Dendritic cell treated with granulocyte-macrophage colony-stimulating factor and Interleukin-4, amounts not matched to agents 40 ng/mL and 50 ng/mL, for 4 days (primary cell): ENCODE data around the gene LY9.
A peak's percentile ranks its signal among the peaks of the same experiment; 100 is the strongest.

Experiments
- H3K27ac Mint-ChIP-seq: one replicate; pipeline ENCODE4 v1.8.0; 2022; ENCODE audit warnings: mild to moderate bottlenecking, mixed read lengths
- H3K27me3 Mint-ChIP-seq: one replicate; pipeline ENCODE4 v1.8.0; 2022; ENCODE audit warnings: mild to moderate bottlenecking, mixed read lengths
- H3K36me3 Mint-ChIP-seq: one replicate; pipeline ENCODE4 v1.8.0; 2022; ENCODE audit warnings: low read depth, mixed read lengths
- H3K4me1 Mint-ChIP-seq: one replicate; pipeline ENCODE4 v1.8.0; 2022; ENCODE audit warnings: low read depth, mixed read lengths
- H3K4me3 Mint-ChIP-seq: one replicate; pipeline ENCODE4 v1.8.0; 2022; ENCODE audit warnings: mild to moderate bottlenecking, moderate library complexity, mixed read lengths
- H3K9me3 Mint-ChIP-seq: one replicate; pipeline ENCODE4 v1.8.0; 2022; ENCODE audit warnings: mixed read lengths
- intact Hi-C: fragments of 100-400 bp; cut with micrococcal nuclease; formaldehyde crosslinking; loops from one replicate; pipeline ENCODE4 v1.15.0; 2022

Gene LY9

GRCh38 chr1:160844447-160845232 is 48.7 kb downstream of the LY9 start:
- no peaks in the 10 kb centered on the region for H3K36me3 Mint-ChIP-seq
- peaks cover 15% of the 10 kb centered on the region for H3K4me1 Mint-ChIP-seq
- no peak overlapping the region for H3K27ac Mint-ChIP-seq
- intact Hi-C loops: no loop called here
- H3K4me3 Mint-ChIP-seq: no peak overlapping the region
- H3K27me3 Mint-ChIP-seq: no peaks in the 10 kb centered on the region
- H3K9me3 Mint-ChIP-seq: no peaks in the 10 kb centered on the region

GRCh38 chr1:160846281-160846680 is 50.3 kb downstream of the LY9 start:
- Mint-ChIP-seq H3K4me3 (no peak overlapping the region), H3K27ac (no peak overlapping the region), H3K9me3 (no peaks in the 10 kb centered on the region), H3K27me3 (no peaks in the 10 kb centered on the region), H3K4me1 (peaks cover 11% of the 10 kb centered on the region), H3K36me3 (no peaks in the 10 kb centered on the region)
- intact Hi-C loops: no loop called here

DNA sequence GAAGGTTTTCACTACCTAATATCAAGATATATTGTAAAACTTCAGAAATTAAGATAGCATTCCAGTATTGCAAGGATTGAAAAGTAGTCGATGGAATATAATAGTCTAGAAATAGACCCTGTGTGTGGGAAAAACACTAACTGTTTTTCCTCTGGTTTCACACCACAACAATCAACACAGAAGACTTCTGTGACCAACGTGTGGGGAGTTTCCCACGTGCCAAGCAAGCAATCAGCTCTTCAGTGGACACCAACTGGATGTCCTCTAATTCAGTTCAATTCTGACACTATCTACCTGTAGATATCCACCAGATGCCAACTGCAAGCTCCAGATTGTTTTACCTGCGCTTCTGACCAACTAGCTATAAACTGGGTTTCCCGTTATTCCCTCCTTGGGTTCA is 54.6 kb downstream of the LY9 start:
- H3K36me3 Mint-ChIP-seq: no peaks in the 10 kb centered on the region
- H3K9me3 Mint-ChIP-seq: no peaks in the 10 kb centered on the region
- H3K4me1 Mint-ChIP-seq: no peaks in the 10 kb centered on the region
- H3K27ac Mint-ChIP-seq: no peak overlapping the region
- no peak overlapping the region for H3K4me3 Mint-ChIP-seq
- H3K27me3 Mint-ChIP-seq: no peaks in the 10 kb centered on the region
- intact Hi-C loops: no loop called here

- Mint-ChIP-seq H3K36me3 (no peaks in the 10 kb centered on the region), H3K4me1 (no peaks in the 10 kb centered on the region), H3K27me3 (no peaks in the 10 kb centered on the region), H3K27ac (no peak overlapping the region), H3K9me3 (no peaks in the 10 kb centered on the region), H3K4me3 (no peak overlapping the region)
- intact Hi-C loops: no loop called here
Observed at GRCh38 chr1:160850993-160851392, 55.0 kb downstream of the LY9 start.

GRCh38 chr1:160853014-160853413 is 57.0 kb downstream of the LY9 start:
- Mint-ChIP-seq H3K27me3 (no peaks in the 10 kb centered on the region), H3K4me3 (no peak overlapping the region), H3K36me3 (no peaks in the 10 kb centered on the region), H3K27ac (no peak overlapping the region), H3K4me1 (peaks cover 2% of the 10 kb centered on the region), H3K9me3 (no peaks in the 10 kb centered on the region)
- intact Hi-C loops: no loop called here

- no peaks in the 10 kb centered on the region for H3K36me3 Mint-ChIP-seq
- no peaks in the 10 kb centered on the region for H3K9me3 Mint-ChIP-seq
- no peaks in the 10 kb centered on the region for H3K27me3 Mint-ChIP-seq
- intact Hi-C loops: no loop called here
- H3K4me3 Mint-ChIP-seq: no peak overlapping the region
- H3K27ac Mint-ChIP-seq: no peak overlapping the region
- H3K4me1 Mint-ChIP-seq: peaks cover 9% of the 10 kb centered on the region
Observed at GRCh38 chr1:160853754-160854153, 57.8 kb downstream of the LY9 start.

GRCh38 chr1:160855181-160855981 is 59.4 kb downstream of the LY9 start:
- no peaks in the 10 kb centered on the region for H3K27me3 Mint-ChIP-seq
- no peak overlapping the region for H3K27ac Mint-ChIP-seq
- no peaks in the 10 kb centered on the region for H3K36me3 Mint-ChIP-seq
- no peaks in the 10 kb centered on the region for H3K9me3 Mint-ChIP-seq
- no peak overlapping the region for H3K4me3 Mint-ChIP-seq
- H3K4me1 Mint-ChIP-seq: peaks cover 15% of the 10 kb centered on the region
- intact Hi-C loops: no loop called here

DNA sequence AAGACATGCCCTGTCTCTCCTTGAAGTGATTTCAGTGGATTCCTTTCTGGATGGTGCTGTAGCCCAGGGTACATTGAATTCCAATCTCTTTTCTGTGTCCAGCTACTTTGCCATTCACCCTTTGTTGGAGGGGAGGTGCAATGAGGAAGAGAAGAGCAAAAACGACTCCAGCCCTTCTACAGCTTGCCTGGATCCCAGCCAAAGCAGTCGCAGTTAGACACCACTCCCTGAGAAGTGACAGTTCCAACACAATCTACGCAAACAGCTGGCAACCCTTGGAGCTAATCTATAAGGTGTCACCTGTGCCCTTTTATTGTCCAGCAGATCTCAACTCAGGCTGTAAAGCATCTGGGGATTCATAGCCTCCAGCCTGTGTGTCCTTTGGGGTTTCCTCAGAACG is 62.1 kb downstream of the LY9 start:
- no peak overlapping the region for H3K4me3 Mint-ChIP-seq
- peak overlapping the region; percentile 6 for H3K27ac Mint-ChIP-seq
- no peaks in the 10 kb centered on the region for H3K27me3 Mint-ChIP-seq
- peaks cover 39% of the 10 kb centered on the region for H3K4me1 Mint-ChIP-seq
- H3K9me3 Mint-ChIP-seq: no peaks in the 10 kb centered on the region
- H3K36me3 Mint-ChIP-seq: no peaks in the 10 kb centered on the region
- intact Hi-C loops: no loop called here

- Mint-ChIP-seq H3K27me3 (no peaks in the 10 kb centered on the region), H3K4me1 (peaks cover 43% of the 10 kb centered on the region), H3K36me3 (no peaks in the 10 kb centered on the region), H3K27ac (peak overlapping the region; percentile 6), H3K4me3 (no peak overlapping the region), H3K9me3 (no peaks in the 10 kb centered on the region)
- intact Hi-C loops: no loop called here
Observed at GRCh38 chr1:160858507-160858906, 62.5 kb downstream of the LY9 start.

DNA sequence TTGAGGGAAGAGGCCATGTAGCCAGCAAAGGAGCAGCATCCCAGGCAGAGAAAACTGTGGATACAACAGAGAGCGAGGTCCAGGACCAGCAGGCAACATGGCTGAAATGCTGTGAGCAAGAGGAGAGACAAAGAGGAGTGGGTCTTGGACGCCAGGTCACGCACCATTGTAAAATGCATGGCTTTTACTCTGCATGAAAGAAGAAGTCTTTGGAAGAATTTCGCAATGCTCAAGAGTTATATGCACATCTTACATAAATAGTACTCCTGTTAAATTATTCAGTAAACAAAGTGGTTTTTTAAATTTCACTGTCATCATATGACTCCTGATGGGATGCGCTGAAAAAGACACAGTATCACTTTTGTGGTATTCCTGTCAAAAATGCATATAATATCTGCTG is 63.2 kb downstream of the LY9 start:
- Mint-ChIP-seq H3K27ac (peak overlapping the region; percentile 6), H3K4me1 (peaks cover 49% of the 10 kb centered on the region), H3K36me3 (no peaks in the 10 kb centered on the region), H3K27me3 (no peaks in the 10 kb centered on the region), H3K9me3 (no peaks in the 10 kb centered on the region), H3K4me3 (no peak overlapping the region)
- intact Hi-C loops: no loop called here

DNA sequence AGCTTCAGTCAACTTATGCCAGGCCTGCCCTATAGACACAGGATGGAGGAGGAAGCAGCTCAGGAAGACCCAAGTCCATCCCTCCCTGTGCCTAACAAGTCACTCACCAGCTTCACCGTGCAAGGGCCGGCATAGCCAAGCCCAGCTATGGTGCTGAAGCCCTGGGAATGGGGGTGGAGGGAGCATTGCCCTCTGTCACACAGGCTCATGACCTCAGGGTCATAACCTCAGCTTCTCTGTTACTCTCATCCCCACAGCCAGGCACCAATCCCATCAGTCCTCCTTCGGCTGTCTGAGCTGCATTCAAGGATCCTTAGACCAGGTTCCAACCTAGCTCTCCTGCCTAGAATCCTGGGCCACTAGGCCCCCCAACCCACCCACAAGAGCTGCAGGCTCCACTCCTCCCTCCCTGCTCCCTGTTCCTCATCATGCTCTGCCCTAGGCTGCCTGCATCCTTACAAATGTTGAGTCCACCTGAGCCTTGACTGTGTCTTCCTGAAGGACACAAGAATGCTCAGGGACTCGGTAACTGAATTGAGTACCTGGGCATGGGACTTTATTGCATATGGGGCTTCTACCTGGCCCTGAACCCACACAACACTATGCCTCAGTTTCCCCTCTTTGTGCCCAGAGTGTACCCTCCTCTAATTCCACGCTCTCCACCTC is 65.0 kb downstream of the LY9 start:
- Mint-ChIP-seq H3K27ac (no peak overlapping the region), H3K36me3 (no peaks in the 10 kb centered on the region), H3K9me3 (no peaks in the 10 kb centered on the region), H3K4me1 (peaks cover 49% of the 10 kb centered on the region), H3K4me3 (no peak overlapping the region), H3K27me3 (no peaks in the 10 kb centered on the region)
- intact Hi-C loops: no loop called here

DNA sequence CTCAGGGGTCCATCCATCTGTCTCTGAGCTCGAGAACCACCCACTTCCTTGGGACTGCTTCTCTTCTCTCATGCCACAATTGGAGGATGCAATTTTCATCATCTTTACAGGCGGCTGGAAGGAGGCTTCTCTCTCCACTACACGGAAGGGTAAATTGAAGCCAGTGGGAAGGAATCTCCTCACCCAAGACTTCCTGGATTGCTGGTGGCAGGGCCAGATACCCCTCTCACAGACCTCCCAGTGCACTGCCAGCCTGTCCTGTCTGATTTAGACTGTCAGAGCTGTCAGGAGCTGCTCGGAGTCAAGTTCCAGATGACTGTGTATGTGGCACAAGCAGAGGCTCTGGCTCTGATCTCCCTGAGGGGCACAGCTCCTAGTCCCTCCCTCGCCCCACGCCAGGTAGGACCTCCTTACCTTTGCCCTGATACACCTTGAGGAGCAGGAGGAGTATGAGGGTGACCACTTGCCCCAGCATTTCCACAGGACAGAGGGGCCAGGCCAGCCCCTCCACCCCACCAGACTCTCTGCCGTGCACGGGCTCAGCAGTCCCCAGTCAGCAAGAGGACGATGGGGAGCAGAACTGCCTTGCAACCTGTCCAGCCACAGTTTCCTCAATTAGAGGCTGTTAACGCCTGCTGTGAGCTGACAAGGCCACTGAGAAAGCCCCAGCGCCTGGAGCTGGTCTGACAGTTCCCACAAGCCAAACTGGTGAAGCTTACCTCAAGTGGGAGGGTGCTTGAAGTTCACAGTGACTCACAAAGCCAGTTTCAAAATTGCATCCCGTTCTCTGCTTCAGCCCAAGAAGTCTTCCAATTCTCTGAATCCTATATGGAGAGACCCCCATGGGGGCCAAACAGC is 66.5 kb downstream of the LY9 start, which contains the start of gene CD244:
TSS of gene CD244 (minus strand) at position 685 of the 858 bp plus-strand sequence. CDS start at position 475, 210 bp downstream.
- intact Hi-C loops: no loop called here
- peak within 1 kb of the TSS; percentile 54 for H3K27ac Mint-ChIP-seq

DNA sequence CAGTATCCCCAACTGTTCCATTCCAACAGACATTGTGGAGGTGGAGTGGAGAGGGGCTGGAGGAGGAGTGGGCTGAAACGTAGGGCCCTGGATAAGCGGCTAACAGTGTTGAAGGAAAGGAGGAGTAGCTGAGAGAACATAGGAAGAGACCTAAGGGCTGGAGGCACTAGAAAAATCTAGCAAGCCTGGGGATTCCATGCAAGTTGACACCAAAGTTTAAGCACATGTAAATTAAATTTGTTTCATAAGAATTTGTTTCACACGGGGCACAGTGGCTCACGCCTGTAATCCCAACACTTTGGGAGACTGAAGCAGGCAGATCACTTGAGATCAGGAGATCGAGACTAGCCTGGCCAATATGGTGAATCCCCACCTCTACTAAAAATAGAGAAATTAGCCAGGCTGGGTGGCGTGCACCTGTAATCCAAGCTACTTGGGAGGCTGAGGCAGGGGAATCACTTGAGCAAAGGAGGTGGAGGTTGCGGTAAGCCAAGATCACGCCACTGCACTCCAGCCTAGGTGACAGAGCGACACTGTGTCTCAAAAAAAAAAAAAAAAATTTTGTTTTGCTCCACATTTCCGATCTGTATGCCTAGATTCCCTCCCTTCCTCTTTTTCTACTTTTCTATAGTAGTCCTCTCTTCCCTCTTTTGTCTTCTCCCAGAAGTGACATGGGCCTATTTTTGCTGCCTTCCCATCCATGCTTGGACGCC is 67.2 kb downstream of the LY9 start:
- peak overlapping the region; percentile 60 for H3K4me3 Mint-ChIP-seq
- H3K27me3 Mint-ChIP-seq: no peaks in the 10 kb centered on the region
- peaks cover 52% of the 10 kb centered on the region for H3K4me1 Mint-ChIP-seq
- H3K36me3 Mint-ChIP-seq: no peaks in the 10 kb centered on the region
- no peaks in the 10 kb centered on the region for H3K9me3 Mint-ChIP-seq
- H3K27ac Mint-ChIP-seq: peak overlapping the region; percentile 54
- intact Hi-C loops: no loop called here

More for the DNA sequence above, 66.5 kb downstream of the LY9 start, which contains the start of gene CD244:
- peaks cover 49% of the 10 kb centered on the region for H3K4me1 Mint-ChIP-seq
- H3K9me3 Mint-ChIP-seq: no peaks in the 10 kb centered on the region
- H3K27me3 Mint-ChIP-seq: no peaks in the 10 kb centered on the region
- peak within 1 kb of the TSS; percentile 60 for H3K4me3 Mint-ChIP-seq
- H3K36me3 Mint-ChIP-seq: no peaks in the 10 kb centered on the region
